ENCODE measurements around the gene CUEDC2. TPM values are rescaled to one million over a fixed set of nuclear protein-coding genes. Genes with fewer than 3 reads are reported as not detected.

CUEDC2 gene
- total RNA-seq, 2 experiments from 2014 or later = 73.5 to 78.2 TPM

GRCh38 chr10:102420181-102420713 is 12.1 kb downstream of the CUEDC2 start:
- CTCF ChIA-PET = interaction anchor here (0.9 to 7.2 kb wide), 19 partner anchors 11 to 251 kb away, joined by 3 to 82 read pairs (median 6); partner anchors contain the start of genes C10orf95, CUEDC2 and NFKB2
- DNase-seq (no peak), ATAC-seq (no peak)

GRCh38 chr10:102419269-102420180 is 12.8 kb downstream of the CUEDC2 start:
- H3K27ac Mint-ChIP-seq = peak overlapping the region; percentile 95
- DNase-seq (peak; percentile 78), ATAC-seq (peak; percentile 5)
- peak overlapping the region; percentile 97 for H3K4me3 Mint-ChIP-seq
- H3K4me1 Mint-ChIP-seq = peaks cover 40% of the 10 kb centered on the region
- H3K27me3 Mint-ChIP-seq = peaks cover 21% of the 10 kb centered on the region
- H3K36me3 Mint-ChIP-seq = peaks cover 1% of the 10 kb centered on the region
- CTCF ChIA-PET = interaction anchor here (0.9 to 7.2 kb wide), 15 partner anchors 10 to 250 kb away, joined by 3 to 82 read pairs (median 7); partner anchors contain the start of genes C10orf95, CUEDC2 and NFKB2
- no peaks in the 10 kb centered on the region for H3K9me3 Mint-ChIP-seq (ENCODE audit: low read depth)

More at GRCh38 chr10:102420181-102420713, 12.1 kb downstream of the CUEDC2 start:
- no peaks in the 10 kb centered on the region for H3K9me3 Mint-ChIP-seq (ENCODE audit: low read depth)
- peak overlapping the region; percentile 95 for H3K27ac Mint-ChIP-seq
- H3K4me1 Mint-ChIP-seq = peaks cover 40% of the 10 kb centered on the region
- peaks cover 1% of the 10 kb centered on the region for H3K36me3 Mint-ChIP-seq
- peak overlapping the region; percentile 97 for H3K4me3 Mint-ChIP-seq
- H3K27me3 Mint-ChIP-seq = peaks cover 21% of the 10 kb centered on the region

GRCh38 chr10:102418622-102419268 is 13.6 kb downstream of the CUEDC2 start, which contains the start of gene PSD:
TSS of gene PSD (minus strand) at chr10:102418785. CDS start at chr10:102417038, 1,747 bp downstream.
- peak within 1 kb of the TSS; percentile 97 for H3K4me3 Mint-ChIP-seq
- ATAC-seq = no peak
- H3K4me1 Mint-ChIP-seq = peaks cover 38% of the 10 kb centered on the region
- no peaks in the 10 kb centered on the region for H3K9me3 Mint-ChIP-seq (ENCODE audit: low read depth)
- no peak for DNase-seq
- CTCF ChIA-PET = no interaction called here
- H3K27ac Mint-ChIP-seq = peak within 1 kb of the TSS; percentile 95
- H3K27me3 Mint-ChIP-seq = peaks cover 21% of the 10 kb centered on the region
- H3K36me3 Mint-ChIP-seq = peaks cover 1% of the 10 kb centered on the region

GRCh38 chr10:102416695-102417094 is 15.7 kb downstream of the CUEDC2 start:
- DNase-seq (no peak), ATAC-seq (no peak)
- H3K36me3 Mint-ChIP-seq = peaks cover 1% of the 10 kb centered on the region
- peaks cover 31% of the 10 kb centered on the region for H3K27me3 Mint-ChIP-seq
- no peak overlapping the region for H3K27ac Mint-ChIP-seq
- no peak overlapping the region for H3K4me3 Mint-ChIP-seq
- no peaks in the 10 kb centered on the region for H3K9me3 Mint-ChIP-seq (ENCODE audit: low read depth)
- peaks cover 32% of the 10 kb centered on the region for H3K4me1 Mint-ChIP-seq
- CTCF ChIA-PET = no interaction called here

- CTCF ChIA-PET = interaction anchor here (1.4 to 1.5 kb wide), 3 partner anchors 12 to 187 kb away, joined by 5 to 9 read pairs (median 6); no protein-coding TSS in a partner anchor
These were observed 16.1 kb downstream of the CUEDC2 start for GRCh38 chr10:102416283-102416682.

GRCh38 chr10:102414749-102415148 is 17.6 kb downstream of the CUEDC2 start:
- no peak for DNase-seq
- no peak overlapping the region for H3K27ac Mint-ChIP-seq
- CTCF ChIA-PET = interaction anchor here (0.7 to 1.5 kb wide), 5 partner anchors 11 to 185 kb away, joined by 3 to 9 read pairs (median 5); partner anchors contain the start of gene SUFU
- peaks cover 47% of the 10 kb centered on the region for H3K27me3 Mint-ChIP-seq
- no peaks in the 10 kb centered on the region for H3K36me3 Mint-ChIP-seq
- peaks cover 30% of the 10 kb centered on the region for H3K4me1 Mint-ChIP-seq
- no peak for ATAC-seq
- no peaks in the 10 kb centered on the region for H3K9me3 Mint-ChIP-seq (ENCODE audit: low read depth)
- no peak overlapping the region for H3K4me3 Mint-ChIP-seq

More at GRCh38 chr10:102416283-102416682, 16.1 kb downstream of the CUEDC2 start:
- Mint-ChIP-seq H3K9me3 (ENCODE audit: low read depth) (no peaks in the 10 kb centered on the region), H3K27me3 (peaks cover 35% of the 10 kb centered on the region), H3K4me3 (no peak overlapping the region), H3K27ac (no peak overlapping the region), H3K36me3 (peaks cover 1% of the 10 kb centered on the region), H3K4me1 (peaks cover 32% of the 10 kb centered on the region)
- ATAC-seq (no peak), DNase-seq (no peak)

GRCh38 chr10:102413806-102414561 is 18.4 kb downstream of the CUEDC2 start:
- Mint-ChIP-seq H3K27ac (no peak overlapping the region), H3K9me3 (ENCODE audit: low read depth) (no peaks in the 10 kb centered on the region), H3K4me1 (peaks cover 28% of the 10 kb centered on the region), H3K4me3 (no peak overlapping the region), H3K36me3 (no peaks in the 10 kb centered on the region), H3K27me3 (peaks cover 49% of the 10 kb centered on the region)
- DNase-seq = no peak
- ATAC-seq = no peak
- CTCF ChIA-PET = interaction anchor here (0.7 to 5.6 kb wide), 3 partner anchors 15 to 184 kb away, joined by 3 to 37 read pairs (median 5); no protein-coding TSS in a partner anchor

GRCh38 chr10:102413053-102413705 is 19.2 kb downstream of the CUEDC2 start:
- Mint-ChIP-seq H3K27me3 (peaks cover 48% of the 10 kb centered on the region), H3K4me3 (no peak overlapping the region), H3K27ac (no peak overlapping the region), H3K4me1 (peaks cover 28% of the 10 kb centered on the region), H3K9me3 (ENCODE audit: low read depth) (no peaks in the 10 kb centered on the region), H3K36me3 (no peaks in the 10 kb centered on the region)
- ATAC-seq (peak; percentile 28), DNase-seq (peak; percentile 74)
- CTCF ChIA-PET = interaction anchor here (0.7 to 5.6 kb wide), 4 partner anchors 9 to 183 kb away, joined by 3 to 37 read pairs (median 5); no protein-coding TSS in a partner anchor

- no peak for DNase-seq
- H3K27me3 Mint-ChIP-seq = peaks cover 47% of the 10 kb centered on the region
- H3K4me3 Mint-ChIP-seq = no peak overlapping the region
- no peaks in the 10 kb centered on the region for H3K36me3 Mint-ChIP-seq
- H3K4me1 Mint-ChIP-seq = peaks cover 29% of the 10 kb centered on the region
- H3K9me3 Mint-ChIP-seq (ENCODE audit: low read depth) = no peaks in the 10 kb centered on the region
- CTCF ChIA-PET = interaction anchor here (1.0 to 5.6 kb wide), 3 partner anchors 8 to 66 kb away, joined by 3 to 37 read pairs (median 5); no protein-coding TSS in a partner anchor
- H3K27ac Mint-ChIP-seq = no peak overlapping the region
- ATAC-seq = no peak
These were observed 20.1 kb downstream of the CUEDC2 start for GRCh38 chr10:102412293-102412692.

GRCh38 chr10:102411341-102412255 is 20.8 kb downstream of the CUEDC2 start:
- peaks cover 46% of the 10 kb centered on the region for H3K27me3 Mint-ChIP-seq
- H3K4me1 Mint-ChIP-seq = peaks cover 29% of the 10 kb centered on the region
- peak overlapping the region; percentile 11 for H3K4me3 Mint-ChIP-seq
- no peak overlapping the region for H3K27ac Mint-ChIP-seq
- no peaks in the 10 kb centered on the region for H3K9me3 Mint-ChIP-seq (ENCODE audit: low read depth)
- H3K36me3 Mint-ChIP-seq = no peaks in the 10 kb centered on the region
- CTCF ChIA-PET = interaction anchor here (1.0 to 5.6 kb wide), 4 partner anchors 12 to 181 kb away, joined by 3 to 37 read pairs (median 4); partner anchors contain the start of gene C10orf95
- ATAC-seq = no peak
- no peak for DNase-seq

GRCh38 chr10:102410429-102411073 is 21.8 kb downstream of the CUEDC2 start:
- CTCF ChIA-PET = interaction anchor here (1.1 to 5.6 kb wide), 7 partner anchors 11 to 181 kb away, joined by 3 to 37 read pairs (median 4); partner anchors contain the start of genes ACTR1A and C10orf95
- H3K4me1 Mint-ChIP-seq = peaks cover 29% of the 10 kb centered on the region
- no peaks in the 10 kb centered on the region for H3K9me3 Mint-ChIP-seq (ENCODE audit: low read depth)
- H3K27ac Mint-ChIP-seq = no peak overlapping the region
- peak overlapping the region; percentile 42 for H3K4me3 Mint-ChIP-seq
- peaks cover 42% of the 10 kb centered on the region for H3K27me3 Mint-ChIP-seq
- DNase-seq (no peak), ATAC-seq (no peak)
- H3K36me3 Mint-ChIP-seq = no peaks in the 10 kb centered on the region

All from activated CD8-positive, alpha-beta memory T cell treated with anti-CD3 and anti-CD28 coated beads, Interleukin-2, amount 10 ng/mL, durations not matched to agents 7 days and 5 days (primary cell).